ENCODE results near the gene PBXIP1.

The PBXIP1 gene

GRCh38 chr1:154945962-154946850 is 9.7 kb downstream of the PBXIP1 start:
- no peak for ATAC-seq
- TF ChIP-seq ZNF565 (CRISPR knock-in tag; conservative IDR thresholded peaks at IDR 0.05; ENCODE audit: low read depth) = no peak
- no peak for TF ChIP-seq ARNTL (CRISPR knock-in tag; IDR thresholded peaks at IDR 0.05; ENCODE audit: borderline replicate concordance, low read depth)
- TF ChIP-seq ZNF8 (CRISPR knock-in tag; IDR thresholded peaks at IDR 0.05) = no peak
- TF ChIP-seq SNAI2 (CRISPR knock-in tag; IDR thresholded peaks at IDR 0.05) = no peak
- no peak for TF ChIP-seq RARB (CRISPR knock-in tag; IDR thresholded peaks at IDR 0.05)
- no peak for TF ChIP-seq GLIS3 (CRISPR knock-in tag; IDR thresholded peaks at IDR 0.05)
- TF ChIP-seq TSHZ2 (CRISPR knock-in tag; IDR thresholded peaks at IDR 0.05) = no peak
- TF ChIP-seq ZC3H10 (CRISPR knock-in tag; IDR thresholded peaks at IDR 0.05) = no peak
- no peak for TF ChIP-seq ZFP3 (CRISPR knock-in tag; IDR thresholded peaks at IDR 0.05)
- no peak for TF ChIP-seq CSDC2 (CRISPR knock-in tag; IDR thresholded peaks at IDR 0.05)
- TF ChIP-seq ESRRG (CRISPR knock-in tag; IDR thresholded peaks at IDR 0.05) = no peak
- TF ChIP-seq BACH2 (CRISPR knock-in tag; IDR thresholded peaks at IDR 0.05; ENCODE audit: borderline replicate concordance) = no peak
- TF ChIP-seq, protein P1, sequence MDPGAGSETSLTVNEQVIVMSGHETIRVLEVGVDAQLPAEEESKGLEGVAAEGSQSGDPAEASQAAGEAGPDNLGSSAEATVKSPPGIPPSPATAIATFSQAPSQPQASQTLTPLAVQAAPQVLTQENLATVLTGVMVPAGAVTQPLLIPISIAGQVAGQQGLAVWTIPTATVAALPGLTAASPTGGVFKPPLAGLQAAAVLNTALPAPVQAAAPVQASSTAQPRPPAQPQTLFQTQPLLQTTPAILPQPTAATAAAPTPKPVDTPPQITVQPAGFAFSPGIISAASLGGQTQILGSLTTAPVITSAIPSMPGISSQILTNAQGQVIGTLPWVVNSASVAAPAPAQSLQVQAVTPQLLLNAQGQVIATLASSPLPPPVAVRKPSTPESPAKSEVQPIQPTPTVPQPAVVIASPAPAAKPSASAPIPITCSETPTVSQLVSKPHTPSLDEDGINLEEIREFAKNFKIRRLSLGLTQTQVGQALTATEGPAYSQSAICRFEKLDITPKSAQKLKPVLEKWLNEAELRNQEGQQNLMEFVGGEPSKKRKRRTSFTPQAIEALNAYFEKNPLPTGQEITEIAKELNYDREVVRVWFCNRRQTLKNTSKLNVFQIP (CRISPR knock-in tag; IDR thresholded peaks at IDR 0.05; ENCODE audit: borderline replicate concordance, low read depth) = no peak
- no peak for TF ChIP-seq TCF4 (CRISPR knock-in tag; IDR thresholded peaks at IDR 0.05; ENCODE audit: borderline replicate concordance)
- TF ChIP-seq PPARA (CRISPR knock-in tag; IDR thresholded peaks at IDR 0.05; ENCODE audit: borderline replicate concordance) = no peak

DNA sequence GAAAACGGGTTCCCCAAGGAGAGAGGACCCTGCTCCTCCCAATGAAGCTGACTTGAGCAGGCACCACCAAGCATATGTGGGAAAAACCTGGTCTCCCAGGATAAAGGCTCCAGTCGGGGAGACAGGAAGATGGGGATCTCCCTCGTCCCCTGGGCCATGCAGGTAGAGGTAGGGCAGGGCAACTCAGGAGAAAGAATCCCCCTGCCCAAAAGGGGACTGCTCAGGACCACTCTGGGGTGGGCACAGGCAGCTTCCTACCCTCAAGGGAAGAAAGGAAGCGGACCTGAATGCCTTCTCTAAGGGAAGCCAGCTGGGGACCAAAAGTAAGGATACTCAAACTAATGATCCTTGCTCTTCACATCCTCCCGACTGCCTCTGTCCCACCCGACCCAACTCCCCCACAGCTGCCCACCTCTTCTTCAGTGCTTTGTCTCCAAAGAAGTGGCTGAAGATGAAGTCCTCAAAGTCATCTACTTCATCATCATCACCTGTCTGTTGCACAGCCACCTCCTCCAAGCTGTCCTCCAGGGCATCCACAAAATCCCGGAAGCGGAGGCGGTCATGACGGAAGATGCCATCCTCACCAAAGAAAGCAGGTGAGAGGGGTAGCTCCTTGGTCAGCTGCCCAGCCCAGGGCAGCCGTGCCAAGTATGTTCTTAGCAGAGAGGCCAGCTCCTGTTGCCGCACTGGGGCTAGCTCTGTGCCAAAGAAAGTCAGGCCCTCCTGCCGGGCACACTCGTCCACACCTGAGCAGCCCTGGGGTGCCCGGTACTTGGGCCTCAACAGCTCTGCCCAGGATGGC is 10.5 kb downstream of the PBXIP1 start:
- no peak for TF ChIP-seq RARB (CRISPR knock-in tag; IDR thresholded peaks at IDR 0.05)
- TF ChIP-seq TSHZ2 (CRISPR knock-in tag; IDR thresholded peaks at IDR 0.05) = no peak
- TF ChIP-seq CSDC2 (CRISPR knock-in tag; IDR thresholded peaks at IDR 0.05) = no peak
- no peak for TF ChIP-seq ZFP3 (CRISPR knock-in tag; IDR thresholded peaks at IDR 0.05)
- no peak for TF ChIP-seq ZFP30 (CRISPR knock-in tag; IDR thresholded peaks at IDR 0.05)
- TF ChIP-seq CSRNP3 (CRISPR knock-in tag; IDR thresholded peaks at IDR 0.05) = no peak
- TF ChIP-seq SNAI2 (CRISPR knock-in tag; IDR thresholded peaks at IDR 0.05) = no peak
- TF ChIP-seq OSR1 (CRISPR knock-in tag; IDR thresholded peaks at IDR 0.05) = no peak
- TF ChIP-seq, protein P1 (CRISPR knock-in tag; IDR thresholded peaks at IDR 0.05; ENCODE audit: borderline replicate concordance, low read depth) = no peak
- TF ChIP-seq ZNF565 (CRISPR knock-in tag; conservative IDR thresholded peaks at IDR 0.05; ENCODE audit: low read depth) = no peak
- no peak for TF ChIP-seq ZNF70 (CRISPR knock-in tag; IDR thresholded peaks at IDR 0.05)
- no peak for TF ChIP-seq ISL1 (CRISPR knock-in tag; IDR thresholded peaks at IDR 0.05)
- no peak for TF ChIP-seq PPARA (CRISPR knock-in tag; IDR thresholded peaks at IDR 0.05; ENCODE audit: borderline replicate concordance)
- TF ChIP-seq TCF4 (CRISPR knock-in tag; IDR thresholded peaks at IDR 0.05; ENCODE audit: borderline replicate concordance) = no peak
- TF ChIP-seq ARNTL (CRISPR knock-in tag; IDR thresholded peaks at IDR 0.05; ENCODE audit: borderline replicate concordance, low read depth) = no peak
- no peak for TF ChIP-seq PATZ1 (CRISPR knock-in tag; IDR thresholded peaks at IDR 0.05; ENCODE audit: borderline replicate concordance)
- TF ChIP-seq ZNF8 (CRISPR knock-in tag; IDR thresholded peaks at IDR 0.05) = no peak
- no peak for TF ChIP-seq GLIS3 (CRISPR knock-in tag; IDR thresholded peaks at IDR 0.05)
- ATAC-seq = no peak

Measured in SK-N-SH treated with all-trans-retinoic acid at 6 μM for 48 hours (cell line).